HepG2 (cell line): ENCODE data around the gene TSNAXIP1. TPM values are rescaled to one million over a fixed set of nuclear protein-coding genes. Genes with fewer than 3 reads are reported as not detected.
A peak's percentile ranks its signal among the peaks of the same experiment; 100 is the strongest.

Experiments used
- IKZF4 ChIP-seq: sonication (generic); formaldehyde crosslinking; IDR thresholded peaks from 2 replicates; pipeline ENCODE4 v1.5.1; 2020; ENCODE audit warnings: borderline replicate concordance, mild to moderate bottlenecking, low read depth, missing genetic modification reagents; ENCODE audit errors: not compliant biosample characterization
- KLF9 ChIP-seq: IDR thresholded peaks from 2 replicates; pipeline ENCODE4 v1.6.1; 2016; ENCODE audit warnings: low read depth
- NR2C2 ChIP-seq: sonication (generic); formaldehyde crosslinking; IDR thresholded peaks from 2 replicates; pipeline ENCODE4 v1.4.0; 2020; ENCODE audit warnings: missing genetic modification reagents, mild to moderate bottlenecking, moderate library complexity, borderline replicate concordance
- ZHX2 ChIP-seq, 2 experiments: sonication (generic) in 1 of 2; formaldehyde crosslinking in 1 of 2; IDR thresholded peaks; 2 replicates each; pipeline versions ENCODE4 v1.6.1 to v1.9.0; 2014 to 2022; ENCODE audit warnings: antibody characterized with exemption in 1 of 2, borderline replicate concordance in 1 of 2, inconsistent platforms in 1 of 2, low read depth in 1 of 2, missing genetic modification reagents in 1 of 2
- ZNF34 ChIP-seq: sonication (generic); formaldehyde crosslinking; IDR thresholded peaks from 2 replicates; pipeline ENCODE4 v1.4.0; 2020; ENCODE audit warnings: mild to moderate bottlenecking, missing genetic modification reagents, borderline replicate concordance
- polyA plus RNA-seq, 8 experiments: library from polyadenylated mRNA; depleted of rRNA in 3 of 8; stranded (reverse) in 7 of 8; unstranded in 1 of 8; fragments of >200 nt; fragmentation: Illumina TruSeq in 4 of 8; extraction: Trizol in 4 of 8; gene quantifications; 2 replicates each; pipeline versions ENCODE4 v1.2.1 to v1.2.3, GENCODE V29; 2011 to 2016; ENCODE audit warnings: low read depth in 4 of 8, missing spikeins in 1 of 8, mixed read lengths in 1 of 8; ENCODE audit not compliant: insufficient read depth in 1 of 8
- total RNA-seq, 5 experiments: library from RNA; depleted of rRNA; stranded (reverse); fragments of >200 nt; fragmentation: Illumina TruSeq; extraction: Trizol; gene quantifications; 2 replicates each; pipeline ENCODE4 v1.2.3, GENCODE V29; 2016; ENCODE audit warnings: low read depth in 1 of 5
- TF ChIP-seq, protein P1 (sequence below): sonication (generic); formaldehyde crosslinking; IDR thresholded peaks from 2 replicates; pipeline ENCODE4 v1.5.0; 2020; ENCODE audit warnings: missing genetic modification reagents, mild to moderate bottlenecking, borderline replicate concordance
- TF ChIP-seq, protein P2 (sequence below): sonication (generic); formaldehyde crosslinking; IDR thresholded peaks from 2 replicates; pipeline ENCODE4 v1.4.0; 2020; ENCODE audit warnings: missing genetic modification reagents, borderline replicate concordance

The TSNAXIP1 gene
- total and polyA plus RNA-seq, 2 of the 13 experiments (the other 11 are each of a cell fraction or from before 2014, with no cell fraction given), result 0.37 to 0.86 TPM

- TF ChIP-seq ZHX2 (IDR thresholded peaks at IDR 0.05; ENCODE audit: low read depth) (0 out of 2 replicates have a peak, but pooled peaks have one; percentile 12), ZHX2 (CRISPR knock-in tag; IDR thresholded peaks at IDR 0.05; ENCODE audit: borderline replicate concordance) (no peak), ZNF34 (CRISPR knock-in tag) (peak; percentile 85; the same call in 1 of the 2 replicates), KLF9 (CRISPR knock-in tag) (no peak), NR2C2 (no peak), IKZF4 (CRISPR knock-in tag) (no peak)
- TF ChIP-seq, protein P1, sequence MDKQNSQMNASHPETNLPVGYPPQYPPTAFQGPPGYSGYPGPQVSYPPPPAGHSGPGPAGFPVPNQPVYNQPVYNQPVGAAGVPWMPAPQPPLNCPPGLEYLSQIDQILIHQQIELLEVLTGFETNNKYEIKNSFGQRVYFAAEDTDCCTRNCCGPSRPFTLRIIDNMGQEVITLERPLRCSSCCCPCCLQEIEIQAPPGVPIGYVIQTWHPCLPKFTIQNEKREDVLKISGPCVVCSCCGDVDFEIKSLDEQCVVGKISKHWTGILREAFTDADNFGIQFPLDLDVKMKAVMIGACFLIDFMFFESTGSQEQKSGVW, result no peak
- TF ChIP-seq, protein P2, sequence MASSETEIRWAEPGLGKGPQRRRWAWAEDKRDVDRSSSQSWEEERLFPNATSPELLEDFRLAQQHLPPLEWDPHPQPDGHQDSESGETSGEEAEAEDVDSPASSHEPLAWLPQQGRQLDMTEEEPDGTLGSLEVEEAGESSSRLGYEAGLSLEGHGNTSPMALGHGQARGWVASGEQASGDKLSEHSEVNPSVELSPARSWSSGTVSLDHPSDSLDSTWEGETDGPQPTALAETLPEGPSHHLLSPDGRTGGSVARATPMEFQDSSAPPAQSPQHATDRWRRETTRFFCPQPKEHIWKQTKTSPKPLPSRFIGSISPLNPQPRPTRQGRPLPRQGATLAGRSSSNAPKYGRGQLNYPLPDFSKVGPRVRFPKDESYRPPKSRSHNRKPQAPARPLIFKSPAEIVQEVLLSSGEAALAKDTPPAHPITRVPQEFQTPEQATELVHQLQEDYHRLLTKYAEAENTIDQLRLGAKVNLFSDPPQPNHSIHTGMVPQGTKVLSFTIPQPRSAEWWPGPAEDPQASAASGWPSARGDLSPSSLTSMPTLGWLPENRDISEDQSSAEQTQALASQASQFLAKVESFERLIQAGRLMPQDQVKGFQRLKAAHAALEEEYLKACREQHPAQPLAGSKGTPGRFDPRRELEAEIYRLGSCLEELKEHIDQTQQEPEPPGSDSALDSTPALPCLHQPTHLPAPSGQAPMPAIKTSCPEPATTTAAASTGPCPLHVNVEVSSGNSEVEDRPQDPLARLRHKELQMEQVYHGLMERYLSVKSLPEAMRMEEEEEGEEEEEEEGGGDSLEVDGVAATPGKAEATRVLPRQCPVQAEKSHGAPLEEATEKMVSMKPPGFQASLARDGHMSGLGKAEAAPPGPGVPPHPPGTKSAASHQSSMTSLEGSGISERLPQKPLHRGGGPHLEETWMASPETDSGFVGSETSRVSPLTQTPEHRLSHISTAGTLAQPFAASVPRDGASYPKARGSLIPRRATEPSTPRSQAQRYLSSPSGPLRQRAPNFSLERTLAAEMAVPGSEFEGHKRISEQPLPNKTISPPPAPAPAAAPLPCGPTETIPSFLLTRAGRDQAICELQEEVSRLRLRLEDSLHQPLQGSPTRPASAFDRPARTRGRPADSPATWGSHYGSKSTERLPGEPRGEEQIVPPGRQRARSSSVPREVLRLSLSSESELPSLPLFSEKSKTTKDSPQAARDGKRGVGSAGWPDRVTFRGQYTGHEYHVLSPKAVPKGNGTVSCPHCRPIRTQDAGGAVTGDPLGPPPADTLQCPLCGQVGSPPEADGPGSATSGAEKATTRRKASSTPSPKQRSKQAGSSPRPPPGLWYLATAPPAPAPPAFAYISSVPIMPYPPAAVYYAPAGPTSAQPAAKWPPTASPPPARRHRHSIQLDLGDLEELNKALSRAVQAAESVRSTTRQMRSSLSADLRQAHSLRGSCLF (CRISPR knock-in tag), result no peak
These were observed 36.0 kb downstream of the TSNAXIP1 start (continued) for GRCh38 chr16:67842509-67843342.
